K562 (cell line): Measurements from ENCODE around the gene CRNN. TPM values are rescaled to one million over a fixed set of nuclear protein-coding genes. Genes with fewer than 3 reads are reported as not detected.

Experiments used
- ARID2 ChIP-seq: fragments of 450-650 bp; IDR thresholded peaks from 2 replicates; pipeline ENCODE4 v1.6.1; 2017; ENCODE audit warnings: antibody characterized with exemption, mild to moderate bottlenecking
- C11orf30 ChIP-seq: fragments of 450-650 bp; IDR thresholded peaks from 2 replicates; pipeline ENCODE4 v1.6.1; 2016; ENCODE audit warnings: low read depth, mild to moderate bottlenecking
- NR2F6 ChIP-seq: fragments of 450-650 bp; formaldehyde crosslinking; IDR thresholded peaks from 2 replicates; pipeline ENCODE4 v1.4.0; 2020; ENCODE audit warnings: mild to moderate bottlenecking
- PHF8 ChIP-seq: fragments of 200-600 bp; sonication (generic); IDR thresholded peaks from 2 replicates; pipeline ENCODE4 v1.6.1; 2012; ENCODE audit warnings: mixed run types, mild to moderate bottlenecking, inconsistent platforms, low read length, moderate library complexity, borderline replicate concordance
- TAL1 ChIP-seq: fragments of 450-650 bp; IDR thresholded peaks from 2 replicates; pipeline ENCODE4 v1.6.1; 2016; ENCODE audit warnings: mild to moderate bottlenecking
- ZNF395 ChIP-seq: fragments of 200-800 bp; sonication (Bioruptor generic); IDR thresholded peaks from 2 replicates; pipeline ENCODE4 v1.6.1; 2017; ENCODE audit warnings: missing genetic modification characterization, missing compliant biosample characterization
- ZNF431 ChIP-seq: sonication (generic); formaldehyde crosslinking; IDR thresholded peaks from 2 replicates; pipeline ENCODE4 v1.8.0; 2022; ENCODE audit warnings: mild to moderate bottlenecking, missing genetic modification reagents
- ZNF77 ChIP-seq: fragments of 250-450 bp; sonication (Bioruptor Pico); IDR thresholded peaks from 2 replicates; pipeline ENCODE4 v1.5.0; 2020
- polyA plus RNA-seq, 8 experiments: library from polyadenylated mRNA; depleted of rRNA in 4 of 8; stranded (reverse) in 5 of 8; unstranded in 3 of 8; fragments of >200 nt; fragmentation: Nextera tagmentation in 2 of 8; fragmentation: Illumina TruSeq in 1 of 8; extraction: Ambion mirVana in 2 of 8; extraction: Trizol in 1 of 8; gene quantifications; 2 replicates each; pipeline versions ENCODE4 v1.2.1 to v1.2.3, GENCODE V29; 2011 to 2014; ENCODE audit warnings: inconsistent platforms in 1 of 8, missing spikeins in 1 of 8
- total RNA-seq, 7 experiments: library from RNA; depleted of rRNA in 6 of 7; stranded (reverse); fragments of >200 nt in 6 of 7; fragmentation: Illumina TruSeq in 2 of 7; extraction: Trizol in 2 of 7; gene quantifications; 2 replicates each; pipeline versions ENCODE4 v1.2.1 to v1.2.3, GENCODE V29; 2011 to 2021; ENCODE audit warnings: low replicate concordance in 1 of 7
- TF ChIP-seq, protein P1 (sequence below): fragments of 250-450 bp; sonication (Bioruptor Pico); IDR thresholded peaks from 2 replicates; pipeline ENCODE4 v1.5.0; 2020; ENCODE audit warnings: mild to moderate bottlenecking, borderline replicate concordance

CRNN gene
- total and polyA plus RNA-seq, 9 of the 15 experiments (the other 6 are each of a cell fraction or from before 2014, with no cell fraction given) = not detected

DNA sequence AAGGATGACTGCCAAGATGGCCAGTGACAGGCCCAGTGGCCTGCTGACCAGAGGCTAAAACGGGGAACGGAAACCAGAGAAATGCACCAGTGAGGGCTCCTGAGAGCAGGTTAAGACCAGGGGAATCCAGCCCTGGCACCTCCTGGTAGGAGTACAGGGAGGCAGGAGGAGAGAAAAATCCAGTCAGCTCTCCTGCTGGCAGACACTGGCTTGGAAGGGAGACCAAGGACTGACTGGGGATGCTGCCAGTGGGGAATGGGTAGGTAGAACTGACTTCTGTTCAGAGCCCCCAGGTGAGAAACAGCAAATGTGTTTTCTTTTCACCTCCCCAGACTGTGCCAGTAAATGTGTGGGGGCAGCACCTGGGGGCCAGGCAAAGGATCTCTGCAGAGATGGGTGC lies 27.7 kb upstream of the CRNN start (continued):
- TF ChIP-seq, protein P1, sequence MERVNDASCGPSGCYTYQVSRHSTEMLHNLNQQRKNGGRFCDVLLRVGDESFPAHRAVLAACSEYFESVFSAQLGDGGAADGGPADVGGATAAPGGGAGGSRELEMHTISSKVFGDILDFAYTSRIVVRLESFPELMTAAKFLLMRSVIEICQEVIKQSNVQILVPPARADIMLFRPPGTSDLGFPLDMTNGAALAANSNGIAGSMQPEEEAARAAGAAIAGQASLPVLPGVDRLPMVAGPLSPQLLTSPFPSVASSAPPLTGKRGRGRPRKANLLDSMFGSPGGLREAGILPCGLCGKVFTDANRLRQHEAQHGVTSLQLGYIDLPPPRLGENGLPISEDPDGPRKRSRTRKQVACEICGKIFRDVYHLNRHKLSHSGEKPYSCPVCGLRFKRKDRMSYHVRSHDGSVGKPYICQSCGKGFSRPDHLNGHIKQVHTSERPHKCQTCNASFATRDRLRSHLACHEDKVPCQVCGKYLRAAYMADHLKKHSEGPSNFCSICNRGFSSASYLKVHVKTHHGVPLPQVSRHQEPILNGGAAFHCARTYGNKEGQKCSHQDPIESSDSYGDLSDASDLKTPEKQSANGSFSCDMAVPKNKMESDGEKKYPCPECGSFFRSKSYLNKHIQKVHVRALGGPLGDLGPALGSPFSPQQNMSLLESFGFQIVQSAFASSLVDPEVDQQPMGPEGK (CRISPR knock-in tag) = no peak
- TF ChIP-seq C11orf30 = no peak
- no peak for TF ChIP-seq PHF8
- no peak for TF ChIP-seq NR2F6 (CRISPR knock-in tag)
- no peak for TF ChIP-seq ZNF77 (CRISPR knock-in tag)
- TF ChIP-seq ZNF431 (CRISPR knock-in tag) = no peak
- TF ChIP-seq ARID2 = no peak
- no peak for TF ChIP-seq TAL1
- TF ChIP-seq ZNF395 = no peak
- TF ChIP-seq, all 486 proteins: peak for 0
